Fibroblast of skin of right biceps (primary cell): Measurements from ENCODE around the gene NPAS4.
A peak's percentile ranks its signal among the peaks of the same experiment; 100 is the strongest.
"Not testable (repeated sequence)": the region's sequence is repeated elsewhere in the genome, so short reads cannot be mapped to it uniquely, and the experiment has no call there.

ENCODE experiments used
- DNase-seq: peaks from one replicate; pipeline ENCODE4 v3.0.0-alpha.2; 2013

NPAS4 gene

DNA sequence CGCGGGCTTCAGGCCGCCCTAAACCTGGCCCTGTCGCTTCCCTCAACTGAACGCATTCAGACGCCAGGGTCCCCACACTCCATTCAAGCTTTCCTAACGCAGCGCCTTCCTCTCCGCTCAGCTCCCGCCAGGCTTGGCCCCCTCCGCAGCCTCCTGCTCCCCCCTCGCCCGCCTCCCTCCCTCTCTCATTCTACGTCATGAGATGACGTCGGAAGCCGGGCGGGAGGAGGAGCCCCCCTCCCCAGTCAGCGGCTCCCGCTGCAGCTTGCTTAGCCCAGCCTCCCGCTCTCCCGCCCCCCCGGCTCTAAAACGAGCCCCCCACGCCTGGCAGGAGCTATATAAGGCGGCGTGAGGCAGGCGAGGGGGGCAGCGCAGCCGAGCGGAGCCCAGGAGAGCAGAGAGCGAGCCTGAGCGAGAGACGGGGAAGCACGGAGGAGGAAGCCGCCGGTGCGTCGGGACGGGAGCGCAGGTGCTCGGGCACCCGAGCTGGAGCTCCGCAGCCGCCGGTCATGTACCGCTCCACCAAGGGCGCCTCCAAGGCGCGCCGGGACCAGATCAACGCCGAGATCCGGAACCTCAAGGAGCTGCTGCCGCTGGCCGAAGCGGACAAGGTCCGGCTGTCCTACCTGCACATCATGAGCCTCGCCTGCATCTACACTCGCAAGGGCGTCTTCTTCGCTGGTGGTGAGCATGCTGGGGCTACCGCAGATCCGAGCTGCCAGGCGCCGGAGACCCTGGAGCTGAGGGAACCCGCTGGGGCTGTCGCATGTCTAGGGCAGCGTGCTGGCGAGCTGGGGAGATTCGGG is at the start of gene NPAS4:
Gene NPAS4, plus strand, starts transcription at position 365 of the 806 bp plus-strand sequence. Its CDS starts 145 bp downstream, at position 510.
- no peak for DNase-seq

DNA sequence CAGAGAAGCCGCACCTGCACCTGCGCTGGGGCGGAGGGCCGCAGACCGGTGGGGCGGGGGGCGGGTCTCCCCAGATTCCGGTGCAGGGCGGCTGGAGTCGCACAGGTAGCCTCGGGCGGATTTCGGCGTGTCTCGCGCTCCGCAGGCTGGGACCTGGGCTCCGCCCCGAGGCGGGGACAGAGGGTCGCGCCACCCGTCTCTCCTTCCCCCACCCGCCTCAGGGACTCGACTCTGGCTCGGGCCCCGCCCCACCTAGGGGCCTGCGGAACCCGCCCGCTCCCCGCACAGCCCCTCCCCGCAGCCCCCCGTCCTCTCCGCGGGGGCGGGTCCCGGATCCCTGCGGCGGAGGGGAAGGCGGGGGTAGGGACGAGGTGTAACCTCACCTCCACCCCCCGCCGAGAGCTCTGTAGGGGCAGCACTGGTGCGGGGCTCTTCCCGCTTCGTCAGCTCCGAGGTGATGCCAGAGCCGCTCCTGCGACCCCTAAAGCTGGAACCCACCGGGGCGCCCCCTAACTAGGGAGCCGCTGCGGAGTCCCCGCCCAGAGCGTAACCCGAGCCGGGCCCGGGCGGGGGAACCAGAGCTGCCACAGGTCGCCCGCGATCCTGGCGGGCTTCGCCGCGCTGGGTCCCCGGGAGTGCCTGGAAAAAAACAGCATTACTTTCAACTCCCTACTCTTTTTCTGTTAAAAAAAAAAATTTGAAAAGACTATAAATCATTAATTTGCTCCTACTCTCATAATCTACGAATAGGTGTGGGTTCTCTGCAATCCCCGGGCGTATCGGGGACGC is 49.0 kb upstream of the NPAS4 start, which contains the start of gene SLC29A2:
Gene SLC29A2, minus strand, starts transcription at position 134 of the 789 bp plus-strand sequence. CDS start 169 bp downstream, outside the sequence.
- DNase-seq = no peak

DNA sequence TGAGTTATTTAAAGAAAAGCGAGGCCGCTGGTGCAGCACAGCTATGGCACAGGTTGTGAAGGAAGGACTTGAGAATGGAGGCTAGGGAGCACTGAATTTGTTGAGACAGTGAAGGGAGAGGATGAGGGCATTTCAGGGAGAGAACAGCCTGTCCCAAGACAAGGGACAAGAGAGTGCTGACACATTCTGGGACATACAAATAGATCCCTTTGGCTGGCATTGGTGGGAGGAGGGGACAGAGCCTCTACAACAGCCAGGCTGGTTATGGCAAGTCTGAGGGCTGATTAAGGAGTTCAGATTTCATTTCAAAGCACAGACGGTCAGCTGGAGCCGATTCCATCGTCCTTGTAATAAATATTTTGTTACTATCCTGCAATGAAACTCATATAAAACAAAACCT is 47.6 kb upstream of the NPAS4 start:
- DNase-seq = no peak

DNA sequence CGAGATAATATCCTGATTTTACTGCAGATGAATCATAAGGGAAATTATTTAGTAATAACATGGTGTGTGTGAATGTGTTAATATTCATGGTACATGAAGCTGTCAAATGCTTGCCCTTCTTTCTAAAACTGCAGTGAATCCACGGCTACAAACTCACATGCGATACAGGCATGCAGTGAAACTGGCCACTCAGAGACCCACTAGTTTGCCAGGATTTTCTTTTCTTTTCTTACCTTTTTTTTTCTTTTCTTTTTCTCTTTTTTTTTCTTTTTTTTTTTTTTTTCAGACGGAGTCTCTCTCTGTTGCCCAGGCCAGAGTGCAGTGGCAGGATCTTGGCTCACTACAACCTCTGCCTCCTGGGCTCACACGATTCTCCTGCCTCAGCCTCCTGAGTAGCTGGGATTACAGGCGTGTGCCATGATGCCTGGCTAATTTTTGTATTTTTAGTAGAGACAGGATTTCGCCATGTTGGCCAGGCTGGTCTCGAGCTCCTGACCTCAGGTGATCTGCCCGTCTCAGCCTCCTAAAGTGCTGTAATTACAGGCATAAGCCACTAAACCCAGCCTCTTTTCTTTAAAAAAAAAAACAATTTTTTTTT is 47.0 kb upstream of the NPAS4 start:
- not testable (repeated sequence) for DNase-seq

DNA sequence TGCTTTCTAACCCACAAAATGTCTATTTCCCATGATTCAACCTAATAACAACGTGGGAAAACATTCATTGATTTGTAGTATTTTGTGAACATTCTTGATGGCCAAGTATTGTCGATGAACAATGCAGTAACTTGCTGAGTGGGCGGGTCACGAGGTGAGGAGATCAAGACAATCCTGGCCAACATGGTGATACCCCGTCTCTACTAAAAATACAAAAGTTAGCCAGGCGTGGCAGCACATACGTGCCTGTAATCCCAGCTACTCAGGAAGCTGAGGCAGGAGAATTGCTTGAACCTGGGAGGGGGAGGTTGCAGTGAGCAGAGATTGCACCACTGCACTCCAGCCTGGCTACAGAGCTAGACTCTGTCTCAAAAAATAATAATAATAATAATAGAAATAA is 40.6 kb upstream of the NPAS4 start:
- DNase-seq = not testable (repeated sequence)

DNA sequence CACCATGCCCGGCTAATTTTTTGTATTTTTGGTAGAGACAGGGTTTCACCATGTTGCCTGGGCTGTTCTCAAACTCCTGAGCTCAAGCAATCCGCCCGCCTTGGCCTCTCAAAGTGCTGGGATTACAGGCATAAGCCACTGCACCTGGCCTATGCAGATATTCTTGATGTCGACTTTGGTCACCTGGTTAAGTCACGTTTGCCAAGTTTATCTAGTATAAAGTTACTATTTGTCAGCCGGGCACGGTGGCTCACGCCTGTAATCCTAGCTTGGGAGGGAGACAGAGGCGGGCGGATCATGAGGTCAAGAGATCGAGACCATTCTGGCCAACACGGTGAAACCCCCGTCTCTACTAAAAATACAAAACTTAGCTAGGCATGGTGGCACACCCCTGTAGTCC is 36.5 kb upstream of the NPAS4 start:
- not testable (repeated sequence) for DNase-seq

DNA sequence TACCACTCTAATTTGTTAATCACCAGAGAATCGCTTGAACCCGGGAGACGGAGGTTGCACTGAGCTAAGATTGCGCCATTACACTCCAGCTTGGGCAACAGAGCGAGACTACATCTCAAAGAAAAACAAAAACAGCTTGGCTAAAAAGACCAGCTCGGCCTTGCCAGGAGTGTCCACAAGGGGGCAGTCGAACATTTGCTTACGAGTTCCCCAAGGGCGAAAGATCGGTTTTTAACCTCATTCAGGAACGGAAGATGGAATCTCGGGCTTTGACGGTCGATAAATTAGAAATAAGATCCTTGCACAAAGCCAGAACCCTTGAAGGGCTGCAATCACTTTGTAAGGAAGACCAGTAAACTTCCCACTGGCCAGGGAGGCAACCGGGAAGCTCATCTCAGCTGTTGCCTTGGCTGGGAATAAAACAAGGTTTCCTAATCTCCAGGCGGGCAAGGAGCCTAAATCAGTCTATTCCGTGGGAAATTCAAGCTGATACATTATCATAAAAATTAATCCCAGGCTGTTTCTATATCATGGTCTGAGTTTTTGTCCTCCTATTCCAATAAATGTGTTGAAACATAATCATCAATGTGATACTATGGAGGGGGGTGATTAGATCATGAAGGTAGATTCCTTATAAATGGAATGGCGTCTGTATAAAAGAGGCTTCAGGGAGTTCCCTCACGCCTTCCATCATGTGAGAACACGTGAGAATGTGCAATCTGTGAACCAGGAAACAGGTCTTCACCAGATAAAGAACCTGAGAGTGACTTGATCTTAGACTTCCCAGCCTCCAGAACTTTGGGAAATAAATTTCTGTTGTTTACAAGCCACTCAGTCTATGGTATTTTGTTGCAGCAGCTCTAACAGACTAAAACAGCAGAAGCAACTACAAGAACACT is 34.4 kb upstream of the NPAS4 start:
- peak; percentile 76 for DNase-seq

DNA sequence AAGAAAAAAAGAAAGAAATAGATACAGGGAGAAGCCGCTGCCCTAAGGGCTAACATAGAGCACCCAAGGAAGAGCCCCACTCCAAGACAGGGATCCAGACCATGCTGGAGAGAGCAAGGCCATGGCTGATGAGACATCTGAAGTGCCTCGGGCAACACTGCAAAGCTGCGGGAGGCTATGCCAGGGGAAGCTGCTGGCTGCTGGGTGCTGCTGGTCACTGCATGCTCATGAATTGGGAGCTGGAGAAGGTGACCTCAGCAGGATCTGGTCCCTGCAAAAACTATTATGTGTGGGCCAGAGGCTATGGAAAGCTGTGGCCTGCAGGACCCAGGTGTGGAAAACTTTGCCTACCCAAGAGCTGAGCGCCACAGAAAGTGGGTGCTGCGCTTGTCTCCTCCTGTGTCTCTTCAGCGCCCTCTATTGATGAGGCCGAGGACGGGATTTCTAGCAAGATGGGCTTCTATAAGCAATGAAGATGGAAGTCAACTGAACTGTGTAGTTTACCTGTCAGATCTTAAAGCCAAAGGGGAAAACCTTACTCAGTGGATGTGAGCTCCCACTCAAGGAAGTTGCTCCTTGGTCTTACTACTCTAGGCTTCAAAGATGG is 32.0 kb upstream of the NPAS4 start:
- DNase-seq = peak; percentile 66

DNA sequence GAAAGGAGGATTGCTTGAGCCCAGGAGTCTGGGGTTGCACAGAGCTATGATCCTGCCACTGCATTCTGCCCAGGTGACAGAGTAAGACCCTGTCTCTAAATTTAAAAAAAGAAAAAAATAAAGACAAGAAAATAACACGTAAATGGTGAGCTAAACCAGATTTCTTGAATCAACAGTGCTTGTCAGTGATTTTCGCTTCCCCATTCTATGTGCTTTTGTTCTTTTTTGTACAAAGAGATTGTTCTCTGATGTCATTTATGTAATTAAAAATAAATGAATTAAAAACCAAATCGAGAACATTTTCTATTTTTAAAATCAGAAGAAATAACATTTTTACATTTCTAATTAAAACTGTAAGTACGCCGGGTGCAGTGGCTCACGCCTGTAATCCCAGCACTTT is 29.5 kb upstream of the NPAS4 start:
- no peak for DNase-seq

DNA sequence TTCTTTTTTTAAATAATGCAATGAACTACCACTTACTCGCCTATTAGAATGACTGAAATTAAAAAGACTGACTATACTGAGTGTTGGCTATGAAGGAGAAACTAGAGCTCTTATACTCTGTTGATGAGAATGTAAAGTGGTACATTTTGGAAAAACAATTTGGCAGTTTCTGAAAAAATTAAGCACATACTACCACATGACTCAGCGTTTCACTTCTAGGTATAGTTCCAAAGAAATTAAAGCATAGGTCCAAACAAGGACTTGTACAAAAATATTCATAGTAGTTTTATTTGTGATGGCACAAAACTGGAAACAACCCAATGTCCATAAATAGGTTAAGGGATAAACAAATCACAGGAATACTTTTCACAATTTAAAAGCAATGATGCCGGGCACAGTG is 26.9 kb upstream of the NPAS4 start:
- no peak for DNase-seq

DNA sequence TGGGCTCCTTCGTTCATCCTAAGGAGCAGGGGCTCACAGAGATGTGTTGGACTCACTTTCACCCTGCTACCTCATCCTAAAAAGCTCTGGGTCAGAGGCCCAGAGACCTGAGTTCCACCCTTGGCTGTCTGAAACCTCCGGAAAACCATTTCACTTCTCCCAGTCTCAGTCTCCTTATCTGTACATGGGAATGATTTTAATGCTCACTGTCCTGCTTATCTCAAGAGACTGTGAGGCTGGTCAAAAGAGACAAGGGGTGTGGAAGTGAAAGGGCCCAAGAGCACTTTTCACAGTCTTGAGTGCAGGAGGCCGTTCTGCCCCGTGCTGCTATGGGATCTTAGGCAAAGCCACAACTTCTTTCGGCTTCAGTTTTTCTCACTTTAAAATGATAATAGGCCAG is 13.2 kb upstream of the NPAS4 start:
- no peak for DNase-seq

DNA sequence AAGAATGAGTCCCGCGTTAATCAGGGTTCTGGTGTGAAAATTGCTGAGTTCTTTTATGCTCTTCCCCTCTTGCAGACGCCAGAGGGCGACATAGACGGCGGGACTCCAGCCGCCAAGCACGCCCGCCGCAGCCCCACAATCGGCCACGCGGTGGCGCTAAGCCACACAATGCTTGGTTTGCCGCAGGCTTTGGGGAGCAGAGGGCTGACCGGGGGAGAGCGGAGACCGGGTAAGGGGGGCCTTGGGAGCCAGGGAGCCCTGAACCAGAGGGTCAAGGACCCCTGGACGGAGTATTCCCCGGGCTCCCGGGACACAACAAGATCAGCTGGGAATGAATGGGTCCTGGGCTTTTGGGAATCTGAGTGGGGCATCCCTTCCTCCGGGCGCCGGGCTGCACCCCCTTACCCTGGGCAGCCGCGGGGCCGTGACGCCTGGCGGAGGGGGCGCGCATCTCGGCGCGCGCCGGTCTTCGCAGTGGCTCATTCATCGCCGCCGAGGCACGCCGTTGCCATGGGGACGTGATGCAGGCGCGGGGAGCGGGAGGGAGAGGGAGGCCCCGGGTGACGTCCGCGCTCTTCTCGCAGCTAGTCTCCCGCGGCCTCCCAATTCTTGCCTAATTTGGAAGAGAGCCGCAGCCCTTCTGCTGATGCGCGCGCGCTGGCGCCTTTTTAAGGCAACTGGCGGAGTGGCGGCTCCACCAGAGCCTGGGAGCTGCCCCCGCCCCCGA is 12.2 kb upstream of the NPAS4 start:
- DNase-seq = peak; percentile 98

DNA sequence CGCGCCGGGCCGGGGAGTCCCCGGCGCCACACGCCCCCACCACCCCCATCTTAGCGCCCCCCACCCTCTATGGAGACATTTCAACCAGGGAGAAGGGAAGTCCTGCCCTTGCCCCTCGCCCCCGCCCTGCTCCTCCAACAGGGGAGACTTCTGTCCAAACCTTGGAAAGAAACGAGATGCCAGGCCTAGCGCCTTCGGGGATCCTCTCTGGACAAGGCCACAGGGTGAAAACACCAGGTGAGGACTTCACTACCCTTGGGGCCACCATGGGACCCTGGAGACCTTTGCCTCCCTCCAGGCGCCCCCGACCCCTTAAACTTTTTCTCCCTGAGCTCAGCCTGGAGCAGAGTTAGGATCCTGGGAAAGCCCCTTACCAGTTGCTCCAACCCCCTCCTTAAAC is 11.6 kb upstream of the NPAS4 start:
- DNase-seq = no peak

DNA sequence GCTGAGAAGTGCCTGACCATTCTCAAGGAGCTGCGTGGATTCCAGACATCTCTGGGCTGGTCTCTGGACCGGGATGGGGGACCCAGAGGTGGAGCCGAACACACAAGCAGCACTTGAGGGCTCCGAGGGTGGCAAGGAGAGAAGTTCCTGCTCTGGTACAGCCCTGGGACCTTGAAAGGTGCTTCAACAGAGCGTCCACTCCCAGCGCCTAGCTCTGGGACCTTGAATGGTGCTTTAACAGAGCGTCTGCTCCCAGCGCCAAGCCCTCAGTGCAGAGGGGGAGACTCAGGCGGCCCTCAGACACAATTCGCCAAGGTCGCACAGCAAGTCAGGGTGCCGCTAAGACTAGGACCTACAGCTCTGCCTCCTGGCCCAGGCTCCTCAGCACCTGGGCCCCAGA is 10.6 kb upstream of the NPAS4 start:
- DNase-seq = no peak

DNA sequence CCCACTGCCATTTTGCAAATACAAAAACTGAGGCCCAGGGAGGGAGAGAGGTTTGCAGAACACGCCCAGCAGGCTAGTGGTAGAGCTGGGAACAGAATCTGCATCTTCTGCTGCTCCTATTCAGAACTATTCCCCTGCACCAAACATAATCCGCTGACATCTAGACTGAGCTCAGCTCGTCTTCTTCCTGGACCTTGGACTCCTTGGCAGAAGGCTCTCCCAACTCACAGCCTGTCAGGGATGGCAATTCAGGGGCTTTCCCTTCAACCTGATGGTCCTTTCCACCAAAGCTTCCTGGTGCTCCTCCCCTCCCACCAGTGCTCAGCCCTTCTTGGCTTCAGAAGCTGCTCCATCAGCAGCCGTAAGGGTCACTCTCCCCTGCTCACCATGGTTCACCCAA is 9.5 kb upstream of the NPAS4 start:
- DNase-seq = no peak

DNA sequence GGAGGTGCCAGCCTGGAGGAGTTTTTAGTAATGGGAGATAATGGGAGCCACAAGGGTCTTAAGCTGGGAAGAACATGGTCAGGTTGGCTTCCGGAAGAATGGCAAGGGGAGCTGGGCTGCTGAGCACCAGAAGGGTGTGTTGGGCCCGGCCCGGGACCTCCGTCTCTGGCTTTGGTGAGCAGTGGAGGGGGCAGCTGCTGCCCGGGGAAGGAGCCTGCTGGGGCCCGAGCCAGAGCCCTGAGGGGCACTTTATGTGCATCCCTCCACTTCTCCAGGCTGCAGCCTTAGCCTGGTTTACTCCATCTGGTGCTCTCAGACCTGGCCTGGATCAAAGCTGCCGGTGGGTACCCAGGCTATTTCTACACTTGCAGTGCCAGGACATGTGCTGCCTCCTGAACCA is 8.7 kb upstream of the NPAS4 start:
- DNase-seq = no peak

DNA sequence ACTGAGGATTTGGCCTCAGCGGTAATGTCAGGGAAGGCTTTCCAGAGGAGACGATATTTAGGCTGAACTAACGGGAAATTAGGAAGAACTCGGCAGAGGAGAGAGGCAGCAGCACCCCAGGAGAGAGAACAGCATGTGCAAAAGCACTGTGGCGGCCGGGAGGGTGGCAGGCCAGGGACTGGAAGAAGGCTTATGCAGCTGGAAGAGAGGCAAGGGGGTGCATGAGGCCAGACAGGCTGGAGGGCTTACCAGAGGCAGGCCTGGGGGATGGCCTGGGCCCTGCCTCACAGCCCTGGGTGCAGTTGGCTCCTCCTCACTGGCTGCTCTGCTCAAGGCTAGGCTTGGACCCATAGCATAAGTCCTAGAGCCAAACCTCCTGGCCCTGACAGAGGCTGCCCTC is 7.7 kb upstream of the NPAS4 start:
- DNase-seq = no peak

DNA sequence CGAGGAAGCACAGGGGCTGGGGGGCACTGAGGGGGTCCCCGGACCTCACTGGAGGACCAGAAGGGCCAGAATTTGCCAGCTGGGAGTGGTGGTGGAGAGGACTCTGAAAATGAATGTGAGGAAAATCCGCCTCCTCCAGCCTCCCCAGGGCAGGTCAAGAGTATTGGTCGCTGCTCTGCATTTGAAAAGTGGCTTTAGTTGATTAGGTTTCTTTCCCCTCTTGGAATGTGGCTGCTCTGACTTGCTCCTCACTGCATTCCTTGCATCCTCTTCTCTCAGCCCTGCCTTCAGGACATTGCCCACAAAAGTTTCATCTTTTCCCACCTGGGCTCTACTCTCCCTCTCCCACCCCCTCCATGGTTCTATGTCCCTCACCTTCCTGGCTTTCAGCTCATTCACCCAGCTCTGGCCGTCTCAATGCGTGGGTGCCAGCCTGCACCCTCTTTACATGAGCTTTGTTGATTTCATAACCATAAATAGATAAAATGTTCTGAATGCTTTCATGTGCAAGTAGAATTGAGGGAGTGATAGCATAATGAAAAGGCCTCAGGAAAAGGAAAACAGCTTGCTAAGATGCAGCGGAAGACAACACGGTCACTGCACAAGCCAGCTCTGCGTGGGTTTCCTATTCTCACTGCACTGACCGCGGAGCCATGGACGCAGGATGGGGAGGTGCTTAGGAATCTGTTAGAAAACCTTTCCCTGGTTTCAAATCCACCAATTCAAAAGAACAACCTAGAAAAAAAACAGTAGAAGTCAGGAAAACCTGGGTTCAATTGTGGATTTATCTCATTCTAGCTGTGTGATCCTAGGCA is 6.5 kb upstream of the NPAS4 start:
- no peak for DNase-seq

DNA sequence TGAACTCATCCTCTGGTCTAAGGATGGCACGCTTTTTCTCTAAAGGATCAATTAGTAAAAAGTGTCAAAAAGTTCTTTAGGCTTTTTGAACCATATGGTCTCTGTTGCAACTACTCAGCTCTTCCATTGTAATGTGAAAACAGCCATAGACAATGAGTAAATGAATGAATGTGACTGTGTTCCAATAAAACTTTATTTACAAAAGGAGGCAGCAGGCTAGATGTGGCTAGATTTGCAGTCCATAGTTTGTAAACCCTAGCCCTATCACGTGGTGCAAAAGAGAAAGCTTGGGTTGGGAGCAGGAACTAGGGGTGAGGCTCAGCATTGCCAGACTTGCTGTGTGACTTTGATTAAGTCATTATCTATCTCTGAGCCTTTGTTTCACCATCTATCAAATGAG is 5.4 kb upstream of the NPAS4 start:
- DNase-seq = no peak

DNA sequence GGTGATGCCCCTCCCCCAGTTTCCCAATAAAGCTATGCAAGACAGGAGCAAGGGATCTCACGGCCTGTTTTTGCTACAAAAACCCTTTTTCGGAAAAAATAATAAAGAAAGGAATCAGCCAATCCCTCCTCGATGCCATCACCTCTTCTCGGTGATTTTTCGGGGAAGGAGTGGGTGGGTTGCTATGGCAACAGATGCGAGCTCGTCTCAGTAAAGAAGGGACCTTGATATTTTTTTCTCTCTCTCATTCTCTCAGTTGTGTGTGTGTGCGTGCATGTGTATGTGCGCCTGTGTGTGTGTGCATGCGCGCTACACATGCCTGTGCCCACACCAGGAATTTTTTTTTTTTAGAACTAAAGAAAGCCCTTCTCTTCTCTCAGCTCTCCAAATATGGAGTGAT is 3.8 kb upstream of the NPAS4 start:
- DNase-seq = no peak
